Measurements from ENCODE around the gene SLC35F3.

DNA sequence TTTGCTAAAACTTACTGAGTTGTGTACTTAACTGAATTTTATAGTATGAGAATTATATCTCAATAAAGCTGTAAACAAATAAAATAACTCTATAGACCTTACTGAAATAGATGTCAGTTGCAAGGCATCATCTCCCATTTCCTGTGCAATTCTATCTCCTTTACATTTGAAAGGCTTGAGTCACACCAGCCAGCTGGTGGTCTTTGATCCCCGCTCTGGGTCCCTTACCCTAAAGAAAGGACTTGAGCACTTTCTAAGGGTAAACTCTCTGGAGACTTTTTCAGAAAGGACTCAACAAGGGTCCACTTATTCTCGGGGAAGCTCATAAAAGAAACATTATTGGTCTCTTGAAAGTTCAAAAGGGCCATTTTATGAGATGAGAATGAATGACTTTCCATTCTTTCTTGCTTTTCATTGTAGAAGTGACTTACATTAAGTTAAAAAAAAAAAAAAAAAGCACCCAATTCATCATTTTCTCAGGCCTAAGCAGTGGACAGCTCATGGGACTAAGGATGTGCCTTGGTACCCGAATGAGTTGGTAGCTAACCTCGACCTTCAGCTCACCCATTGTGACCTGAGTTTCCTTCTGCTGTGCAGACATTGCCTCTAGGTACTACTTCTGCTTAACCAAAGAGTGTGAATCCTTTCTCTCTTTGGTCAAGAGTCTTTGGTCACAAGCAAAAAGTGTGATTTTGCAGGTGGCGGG, 321.8 kb downstream of the SLC35F3 start:
- TF ChIP-seq EP300 (IDR thresholded peaks at IDR 0.05) (no peak), POLR2AphosphoS5 (IDR thresholded peaks at IDR 0.05) (no peak)
